Measurements from ENCODE around the gene TMEM236.

Gene TMEM236

GRCh38 chr10:17789396-17789795 is 37.4 kb downstream of the TMEM236 start:
- no peak for DNase-seq

GRCh38 chr10:17790651-17791050 is 38.6 kb downstream of the TMEM236 start:
- no peak for DNase-seq

DNA sequence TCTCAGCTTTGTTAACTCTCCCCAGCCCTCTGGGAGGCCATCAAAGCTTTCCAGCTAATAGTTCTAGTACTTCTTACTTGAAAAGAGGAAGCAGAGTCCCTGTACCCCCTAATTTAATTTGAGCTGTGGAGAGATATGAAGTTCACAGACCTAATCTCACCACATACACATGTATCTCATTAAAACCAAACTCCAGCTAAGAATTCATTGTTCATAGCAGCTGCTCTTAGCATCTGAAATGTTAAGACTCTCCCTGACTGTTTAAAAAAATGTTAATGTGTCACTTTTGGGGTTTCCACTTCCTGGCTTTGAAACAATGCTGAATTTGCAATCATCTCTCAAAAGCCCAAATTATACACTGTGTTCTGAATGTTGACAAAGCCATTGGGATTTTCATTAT is 41.0 kb downstream of the TMEM236 start:
- no peak for DNase-seq

DNA sequence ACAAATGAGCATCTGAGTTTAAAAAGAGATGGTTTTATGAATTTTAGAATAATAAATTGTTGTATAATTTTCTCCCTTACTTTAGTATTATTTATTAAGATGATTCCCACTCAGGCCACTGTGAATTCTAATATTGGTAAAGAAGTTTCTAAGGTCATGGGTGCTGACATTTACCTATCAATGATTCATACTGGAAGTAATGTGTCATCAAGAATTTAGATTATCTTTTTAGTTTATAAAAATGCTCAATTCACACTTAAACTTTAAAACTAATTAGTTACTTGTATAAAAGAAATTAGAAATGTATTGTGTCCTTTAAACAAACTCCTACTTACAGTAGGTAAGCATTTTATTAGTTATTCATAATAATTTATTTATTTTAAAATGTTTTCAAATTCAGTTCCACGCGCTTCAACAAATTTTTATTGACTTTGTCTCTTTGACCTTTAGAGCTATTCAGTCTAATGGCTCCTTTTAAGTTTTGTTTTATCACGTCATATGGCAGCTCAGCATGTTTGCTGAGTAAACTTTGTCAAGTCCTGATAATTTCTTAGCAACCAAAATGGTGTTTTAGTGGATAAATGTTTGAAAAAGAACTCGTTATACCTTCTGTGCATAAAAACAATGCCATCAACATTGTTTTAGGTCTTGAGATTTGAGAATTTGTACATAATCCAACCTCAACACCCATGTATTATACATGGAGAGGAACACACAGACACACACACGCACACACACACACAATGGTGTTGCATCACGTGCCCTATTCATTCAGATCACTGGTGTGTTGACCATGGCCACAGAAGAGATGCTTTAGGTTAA is 42.0 kb downstream of the TMEM236 start:
- no peak for DNase-seq

- DNase-seq, result no peak
Measured at GRCh38 chr10:17795083-17795482, 43.1 kb downstream of the TMEM236 start.

GRCh38 chr10:17795813-17796594 is 44.0 kb downstream of the TMEM236 start:
- no peak for DNase-seq

DNA sequence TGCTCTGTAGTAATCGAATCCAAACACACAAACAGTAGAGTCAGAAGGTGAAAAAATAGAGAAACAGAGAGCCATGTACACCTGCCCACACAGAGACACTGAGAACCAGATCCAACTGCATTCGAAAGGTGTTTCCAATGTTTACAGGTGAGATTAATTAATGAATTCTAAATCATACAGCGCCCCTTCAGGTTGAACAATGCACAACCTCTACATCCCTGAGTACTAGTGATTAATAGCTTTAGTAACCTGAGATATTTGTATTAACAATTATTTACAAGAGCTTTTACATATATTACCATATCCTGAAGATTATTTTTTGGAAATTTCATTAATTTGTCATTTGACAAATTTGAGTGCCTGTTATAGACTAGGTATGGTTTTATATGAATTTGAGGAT is 49.5 kb downstream of the TMEM236 start:
- DNase-seq, result no peak

DNA sequence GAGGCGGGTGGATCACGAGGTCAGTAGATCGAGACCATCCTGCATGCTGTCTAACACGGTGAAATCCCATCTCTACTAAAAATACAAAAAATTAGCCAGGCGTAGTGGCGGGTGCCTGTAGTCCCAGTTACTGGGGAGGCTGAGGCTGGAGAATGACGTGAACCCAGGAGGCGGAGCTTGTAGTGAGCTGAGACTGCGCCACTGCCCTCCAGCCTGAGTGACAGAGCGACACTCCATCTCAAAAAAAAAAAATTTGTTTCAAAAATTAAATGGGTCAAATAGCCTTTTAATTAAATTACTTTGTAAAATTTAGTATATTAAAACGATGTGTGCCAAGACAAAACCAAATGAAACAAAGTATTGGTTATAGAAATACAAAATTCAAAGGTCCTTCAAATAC is 50.3 kb downstream of the TMEM236 start:
- DNase-seq, result no peak

GRCh38 chr10:17802976-17803375 is 51.0 kb downstream of the TMEM236 start:
- DNase-seq, result no peak

- DNase-seq, result no peak
Measured at GRCh38 chr10:17805330-17805729, 53.3 kb downstream of the TMEM236 start.

- DNase-seq, result no peak
Measured at GRCh38 chr10:17805921-17806577, 54.0 kb downstream of the TMEM236 start.

GRCh38 chr10:17808971-17809841 is 57.2 kb downstream of the TMEM236 start, which contains the start of gene MRC1:
Gene MRC1 (plus strand): TSS chr10:17809348. CDS start chr10:17809466, 118 bp downstream.
- no peak for DNase-seq

GRCh38 chr10:17811146-17811865 is 59.3 kb downstream of the TMEM236 start:
- no peak for DNase-seq

GRCh38 chr10:17814973-17815372 is 63.0 kb downstream of the TMEM236 start:
- no peak for DNase-seq

GRCh38 chr10:17816199-17816598 is 64.2 kb downstream of the TMEM236 start:
- DNase-seq, result no peak

DNA sequence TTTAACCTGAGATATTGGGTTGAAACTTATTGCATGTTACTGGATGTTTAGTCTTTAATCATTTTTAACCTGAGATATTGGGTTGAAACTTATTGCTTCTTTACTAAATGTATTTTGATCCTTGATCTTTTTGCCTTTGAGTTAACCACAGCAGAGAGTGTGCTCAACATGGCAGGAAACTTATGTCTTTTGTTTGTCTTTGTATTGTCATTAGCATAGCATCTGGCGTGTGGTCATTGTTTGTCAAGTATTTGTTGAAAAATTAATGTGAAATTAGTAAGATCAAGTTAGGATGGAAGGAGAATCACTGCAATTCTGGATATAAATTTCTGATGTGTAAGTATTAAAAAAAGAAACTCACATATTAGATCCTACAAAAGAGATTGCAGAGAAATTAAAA is 65.3 kb downstream of the TMEM236 start:
- no peak for DNase-seq

DNA sequence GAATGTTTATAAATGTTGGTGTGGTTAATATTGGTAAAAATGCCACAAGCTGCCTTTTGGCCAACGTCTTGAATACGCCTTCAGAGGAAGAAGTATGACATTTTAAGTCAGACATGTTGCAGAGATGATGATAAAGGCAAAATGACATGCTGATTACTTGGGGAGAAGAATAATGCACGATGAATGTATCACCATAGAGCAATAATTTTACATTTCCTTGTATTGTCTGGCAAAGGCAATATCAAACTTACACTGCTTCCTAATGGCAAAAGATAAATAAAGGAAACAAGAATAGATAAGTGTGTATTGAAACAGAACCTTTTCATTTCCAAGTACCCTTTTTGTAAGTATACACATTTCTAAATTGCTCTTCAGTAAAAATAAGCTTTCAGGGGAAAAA is 65.8 kb downstream of the TMEM236 start:
- DNase-seq, result no peak

DNA sequence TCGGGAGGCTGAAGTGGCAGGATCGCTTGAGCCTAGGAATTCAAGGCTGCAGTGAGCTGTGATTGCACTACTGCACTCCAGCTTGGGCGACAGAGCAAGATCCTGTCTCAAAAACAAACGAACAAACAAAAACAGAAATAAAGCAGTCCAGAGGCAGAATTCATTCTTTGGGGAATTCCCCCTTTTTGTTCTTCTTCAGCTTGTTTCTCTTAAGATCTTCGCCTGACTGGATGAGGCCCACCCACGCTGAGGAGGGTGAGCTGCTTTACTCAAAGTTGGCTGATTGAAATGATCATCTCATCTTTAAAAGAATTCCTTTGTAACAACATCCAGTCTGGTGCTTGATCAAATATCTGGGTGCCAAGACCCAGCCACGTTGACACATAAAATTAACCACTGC is 67.8 kb downstream of the TMEM236 start:
- DNase-seq, result no peak

DNA sequence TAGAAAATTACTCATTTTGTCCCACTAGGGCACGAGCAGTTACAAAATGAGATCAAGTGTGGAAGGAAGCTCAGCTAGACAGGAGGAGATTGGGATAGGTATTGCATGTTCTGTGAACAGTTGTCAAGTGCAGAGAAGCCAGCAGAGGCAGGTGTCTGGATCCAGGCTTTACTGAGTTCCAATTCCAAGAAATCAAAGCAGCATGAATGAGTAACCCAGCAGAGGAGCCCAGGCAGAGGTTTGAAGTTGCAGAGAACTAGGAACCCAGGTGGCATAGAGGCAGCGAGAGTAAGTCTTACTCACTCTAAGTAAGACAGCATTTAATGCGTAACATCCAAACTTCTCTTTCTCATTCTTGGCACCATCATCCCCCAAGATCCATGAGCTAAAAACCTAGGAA is 68.9 kb downstream of the TMEM236 start:
- DNase-seq, result no peak

- DNase-seq, result no peak
Measured at GRCh38 chr10:17821893-17822292, 69.9 kb downstream of the TMEM236 start.

DNA sequence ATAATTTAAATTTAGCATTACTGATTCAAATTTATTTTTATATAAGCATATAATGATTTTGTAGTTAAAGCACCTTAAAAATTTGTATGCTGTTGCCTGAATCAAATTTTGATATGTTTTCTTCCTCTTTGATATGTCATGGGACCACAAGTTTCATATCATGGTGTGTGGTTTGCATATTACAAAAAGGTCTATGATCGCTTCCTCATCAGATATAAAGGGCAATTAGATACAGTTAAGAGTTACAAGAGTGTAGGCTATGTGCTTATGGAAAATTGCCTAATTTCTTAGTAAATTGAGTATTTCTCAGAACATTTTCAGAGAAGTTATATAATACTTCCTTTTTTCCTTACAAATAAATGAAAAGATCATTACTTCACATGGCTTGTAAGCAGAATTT is 79.3 kb downstream of the TMEM236 start:
- no peak for DNase-seq

DNA sequence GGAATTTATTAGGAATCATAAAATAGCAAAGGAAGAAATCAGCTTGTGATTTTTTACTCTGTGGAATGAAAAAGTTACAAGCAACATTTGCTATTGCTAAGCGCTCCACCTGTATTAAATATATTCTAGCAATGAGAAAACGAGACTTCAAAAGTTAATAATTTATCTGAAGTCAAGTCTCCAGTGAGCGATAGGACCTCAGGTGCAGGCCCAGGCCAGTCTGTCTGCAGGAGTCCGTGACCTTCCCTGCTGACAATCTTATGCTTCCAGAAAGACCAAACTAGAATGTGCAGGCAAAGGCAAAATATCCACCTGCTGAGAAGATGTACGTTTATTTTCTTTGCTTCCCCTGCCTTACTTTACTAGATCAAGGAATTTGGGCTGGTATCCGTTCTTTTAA is 79.9 kb downstream of the TMEM236 start:
- DNase-seq, result no peak
